Immature natural killer cell (primary cell): ENCODE data around the gene AATF. TPM values are rescaled to one million over a fixed set of nuclear protein-coding genes. Genes with fewer than 3 reads are reported as not detected.
A peak's percentile ranks its signal among the peaks of the same experiment; 100 is the strongest.

ENCODE experiments used
- DNase-seq, 3 donors: peaks; one replicate each; pipeline ENCODE4 v3.0.0; 2022; ENCODE audit warnings: mixed read lengths in 1 of 3
- H3K27ac Mint-ChIP-seq, 6 donors: one replicate each; pipeline ENCODE4 v1.8.0; 2020; ENCODE audit warnings: mixed read lengths in 6 of 6, mild to moderate bottlenecking in 5 of 6, inconsistent platforms in 4 of 6, moderate library complexity in 3 of 6
- H3K27me3 Mint-ChIP-seq, 3 donors: one replicate each; pipeline ENCODE4 v1.8.0; 2020 to 2021; ENCODE audit warnings: low read depth in 3 of 3, mild to moderate bottlenecking in 3 of 3, mixed read lengths in 3 of 3, moderate library complexity in 3 of 3, inconsistent platforms in 1 of 3
- H3K36me3 Mint-ChIP-seq, 3 donors: one replicate each; pipeline ENCODE4 v1.8.0; 2020; ENCODE audit warnings: mixed read lengths in 3 of 3, inconsistent platforms in 2 of 3, mild to moderate bottlenecking in 2 of 3
- H3K4me1 Mint-ChIP-seq, 2 donors: one replicate each; pipeline ENCODE4 v1.8.0; 2020; ENCODE audit warnings: inconsistent platforms in 2 of 2, mild to moderate bottlenecking in 2 of 2, mixed read lengths in 2 of 2, moderate library complexity in 1 of 2
- H3K4me3 Mint-ChIP-seq, 5 donors: one replicate each; pipeline ENCODE4 v1.8.0; 2020; ENCODE audit warnings: mild to moderate bottlenecking in 5 of 5, mixed read lengths in 5 of 5, inconsistent platforms in 3 of 5, moderate library complexity in 3 of 5
- H3K9me3 Mint-ChIP-seq, 6 donors: one replicate each; pipeline ENCODE4 v1.8.0; 2020; ENCODE audit warnings: mild to moderate bottlenecking in 6 of 6, mixed read lengths in 6 of 6, inconsistent platforms in 4 of 6, moderate library complexity in 3 of 6
- polyA plus RNA-seq, 3 donors: library from polyadenylated mRNA; unstranded; fragments of 300-500 nt; fragmentation: Illumina TruSeq; gene quantifications; one replicate each; pipeline ENCODE4 v1.2.3, GENCODE V29; 2021

Gene AATF
- polyA plus RNA-seq, 3 donors from 2014 or later, result 54.2 to 109 (median 61.0) TPM

GRCh38 chr17:36934144-36934691, 14.5 kb upstream of the AATF start:
- peaks cover 52 to 79% (median 61%) of the 10 kb centered on the region in 3 donors for H3K27me3 Mint-ChIP-seq
- no peak for DNase-seq
- H3K4me3 Mint-ChIP-seq, result peak overlapping the region; percentile 58 to 79 (median 73)
- peaks cover 0 to 4% (median 0%) of the 10 kb centered on the region in 6 donors for H3K9me3 Mint-ChIP-seq
- peaks cover 0 to 3% (median 0%) of the 10 kb centered on the region in 3 donors for H3K36me3 Mint-ChIP-seq
- H3K4me1 Mint-ChIP-seq, result peaks cover 60 to 62% of the 10 kb centered on the region in 2 donors
- H3K27ac Mint-ChIP-seq, result peak overlapping the region in 1 of 6 donors; percentile 15

GRCh38 chr17:36934692-36935630, 13.8 kb upstream of the AATF start:
- peaks cover 0 to 3% (median 0%) of the 10 kb centered on the region in 3 donors for H3K36me3 Mint-ChIP-seq
- no peak overlapping the region for H3K27ac Mint-ChIP-seq
- DNase-seq, result peak in 1 of 3 donors; percentile 47
- peaks cover 58 to 80% (median 64%) of the 10 kb centered on the region in 3 donors for H3K27me3 Mint-ChIP-seq
- peaks cover 59 to 64% of the 10 kb centered on the region in 2 donors for H3K4me1 Mint-ChIP-seq
- peak overlapping the region; percentile 52 to 80 (median 77) for H3K4me3 Mint-ChIP-seq
- H3K9me3 Mint-ChIP-seq, result peaks cover 0 to 4% (median 0%) of the 10 kb centered on the region in 6 donors

GRCh38 chr17:36935671-36936454, 12.9 kb upstream of the AATF start:
- peaks cover 60 to 64% of the 10 kb centered on the region in 2 donors for H3K4me1 Mint-ChIP-seq
- H3K4me3 Mint-ChIP-seq, result peak overlapping the region; percentile 45 to 80 (median 77)
- peaks cover 57 to 86% (median 64%) of the 10 kb centered on the region in 3 donors for H3K27me3 Mint-ChIP-seq
- H3K27ac Mint-ChIP-seq, result no peak overlapping the region
- peaks cover 0 to 3% (median 0%) of the 10 kb centered on the region in 3 donors for H3K36me3 Mint-ChIP-seq
- no peak for DNase-seq
- peaks cover 0 to 4% (median 0%) of the 10 kb centered on the region in 6 donors for H3K9me3 Mint-ChIP-seq

GRCh38 chr17:36936455-36937000, 12.2 kb upstream of the AATF start:
- peaks cover 0 to 4% (median 0%) of the 10 kb centered on the region in 6 donors for H3K9me3 Mint-ChIP-seq
- H3K36me3 Mint-ChIP-seq, result peaks cover 0 to 3% (median 0%) of the 10 kb centered on the region in 3 donors
- no peak overlapping the region for H3K27ac Mint-ChIP-seq
- H3K27me3 Mint-ChIP-seq, result peaks cover 59 to 88% (median 67%) of the 10 kb centered on the region in 3 donors
- no peak for DNase-seq
- peaks cover 62 to 68% of the 10 kb centered on the region in 2 donors for H3K4me1 Mint-ChIP-seq
- H3K4me3 Mint-ChIP-seq, result peak overlapping the region; percentile 71 to 87 (median 77)

GRCh38 chr17:36937001-36937958, 11.5 kb upstream of the AATF start, which contains the start of gene LHX1:
LHX1 (plus strand) TSS chr17:36937475; CDS start chr17:36938198, 723 bp downstream.
- Mint-ChIP-seq H3K4me1 (peaks cover 60 to 64% of the 10 kb centered on the region in 2 donors), H3K4me3 (peak within 1 kb of the TSS; percentile 71 to 87 (median 77)), H3K27me3 (peaks cover 59 to 86% (median 65%) of the 10 kb centered on the region in 3 donors), H3K27ac (peak within 1 kb of the TSS in 1 of 6 donors; percentile 49), H3K36me3 (peaks cover 0 to 1% (median 0%) of the 10 kb centered on the region in 3 donors), H3K9me3 (peaks cover 0 to 2% (median 0%) of the 10 kb centered on the region in 6 donors)
- no peak for DNase-seq

GRCh38 chr17:36937959-36938565, 10.7 kb upstream of the AATF start:
- H3K27ac Mint-ChIP-seq, result peak overlapping the region in 1 of 6 donors; percentile 49
- H3K4me1 Mint-ChIP-seq, result peaks cover 53 to 57% of the 10 kb centered on the region in 2 donors
- peaks cover 54 to 80% (median 59%) of the 10 kb centered on the region in 3 donors for H3K27me3 Mint-ChIP-seq
- H3K4me3 Mint-ChIP-seq, result peak overlapping the region; percentile 66 to 87 (median 77)
- no peaks in the 10 kb centered on the region for H3K36me3 Mint-ChIP-seq
- peak in 1 of 3 donors; percentile 15 for DNase-seq
- peaks cover 0 to 2% (median 0%) of the 10 kb centered on the region in 6 donors for H3K9me3 Mint-ChIP-seq

GRCh38 chr17:36938566-36939051, 10.1 kb upstream of the AATF start:
- no peaks in the 10 kb centered on the region for H3K36me3 Mint-ChIP-seq
- H3K4me3 Mint-ChIP-seq, result peak overlapping the region in 4 of 5 donors; percentile 5 to 75 (median 43)
- H3K9me3 Mint-ChIP-seq, result peaks cover 0 to 3% (median 0%) of the 10 kb centered on the region in 6 donors
- peaks cover 50 to 57% of the 10 kb centered on the region in 2 donors for H3K4me1 Mint-ChIP-seq
- no peak for DNase-seq
- H3K27me3 Mint-ChIP-seq, result peaks cover 55 to 80% (median 60%) of the 10 kb centered on the region in 3 donors
- H3K27ac Mint-ChIP-seq, result peak overlapping the region in 2 of 6 donors; percentile 15 to 71

- peaks cover 0 to 4% (median 0%) of the 10 kb centered on the region in 6 donors for H3K9me3 Mint-ChIP-seq
- peak in 1 of 3 donors; percentile 5 for DNase-seq
- H3K4me3 Mint-ChIP-seq, result peak overlapping the region; percentile 5 to 65 (median 27)
- no peaks in the 10 kb centered on the region for H3K36me3 Mint-ChIP-seq
- peaks cover 54 to 79% (median 59%) of the 10 kb centered on the region in 3 donors for H3K27me3 Mint-ChIP-seq
- peak overlapping the region in 2 of 6 donors; percentile 15 to 71 for H3K27ac Mint-ChIP-seq
- peaks cover 45 to 55% of the 10 kb centered on the region in 2 donors for H3K4me1 Mint-ChIP-seq
These were observed 9.5 kb upstream of the AATF start for GRCh38 chr17:36939052-36939801.

GRCh38 chr17:36939802-36940312, 8.9 kb upstream of the AATF start:
- H3K27ac Mint-ChIP-seq, result peak overlapping the region in 3 of 6 donors; percentile 29 to 82 (median 66)
- H3K27me3 Mint-ChIP-seq, result peaks cover 57 to 83% (median 62%) of the 10 kb centered on the region in 3 donors
- peaks cover 44 to 53% of the 10 kb centered on the region in 2 donors for H3K4me1 Mint-ChIP-seq
- H3K4me3 Mint-ChIP-seq, result peak overlapping the region in 1 of 5 donors; percentile 65
- no peaks in the 10 kb centered on the region for H3K36me3 Mint-ChIP-seq
- peaks cover 0 to 4% (median 0%) of the 10 kb centered on the region in 6 donors for H3K9me3 Mint-ChIP-seq
- DNase-seq, result no peak

GRCh38 chr17:36940313-36941264, 8.2 kb upstream of the AATF start:
- peaks cover 37 to 46% of the 10 kb centered on the region in 2 donors for H3K4me1 Mint-ChIP-seq
- peaks cover 0 to 4% (median 0%) of the 10 kb centered on the region in 6 donors for H3K9me3 Mint-ChIP-seq
- H3K27ac Mint-ChIP-seq, result peak overlapping the region in 1 of 6 donors; percentile 82
- peak overlapping the region in 1 of 5 donors; percentile 65 for H3K4me3 Mint-ChIP-seq
- no peaks in the 10 kb centered on the region for H3K36me3 Mint-ChIP-seq
- DNase-seq, result no peak
- peaks cover 53 to 82% (median 67%) of the 10 kb centered on the region in 3 donors for H3K27me3 Mint-ChIP-seq
